ENCODE measurements around the gene JAG1.

Gene JAG1

DNA sequence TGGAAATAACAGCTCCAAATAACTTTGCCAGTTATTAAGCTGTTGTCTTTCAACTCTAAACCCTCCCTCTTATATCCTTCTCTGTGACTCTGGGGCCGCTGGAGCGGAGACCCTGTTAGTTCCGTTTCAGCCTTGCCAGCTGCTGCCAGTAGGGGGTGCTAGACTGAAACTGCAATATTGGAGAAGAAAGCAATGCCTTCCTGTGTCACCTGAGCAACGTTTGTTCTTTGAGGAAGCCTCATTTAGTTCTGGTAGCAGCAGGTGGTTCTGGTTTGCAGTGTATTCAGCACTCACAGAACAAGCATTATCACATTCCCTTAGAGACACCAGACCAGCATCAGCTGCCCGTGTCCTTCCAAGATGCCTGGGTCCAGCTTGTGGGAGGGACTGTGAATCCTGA lies 22.9 kb upstream of the JAG1 start:
- DNase-seq, result no peak

DNA sequence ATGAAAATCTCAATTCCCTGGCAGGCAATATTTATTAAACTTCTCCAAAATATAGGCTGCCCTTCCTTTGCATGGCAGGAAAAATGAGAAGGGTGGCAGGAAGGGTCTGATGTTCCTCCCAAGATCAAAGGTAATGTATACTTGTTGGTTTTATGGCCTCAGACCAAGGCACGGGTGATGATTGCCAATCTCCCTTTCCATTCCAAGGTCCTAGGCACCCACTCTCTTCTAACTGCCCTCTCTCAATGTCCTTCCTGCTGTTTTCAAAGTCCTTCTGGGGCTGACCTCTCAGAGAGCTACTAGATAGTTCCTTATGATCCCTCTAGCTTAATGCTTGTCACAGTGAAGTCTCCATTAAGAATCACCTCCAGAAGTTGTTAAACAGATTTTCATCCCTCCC lies 15.6 kb upstream of the JAG1 start:
- no peak for DNase-seq

DNA sequence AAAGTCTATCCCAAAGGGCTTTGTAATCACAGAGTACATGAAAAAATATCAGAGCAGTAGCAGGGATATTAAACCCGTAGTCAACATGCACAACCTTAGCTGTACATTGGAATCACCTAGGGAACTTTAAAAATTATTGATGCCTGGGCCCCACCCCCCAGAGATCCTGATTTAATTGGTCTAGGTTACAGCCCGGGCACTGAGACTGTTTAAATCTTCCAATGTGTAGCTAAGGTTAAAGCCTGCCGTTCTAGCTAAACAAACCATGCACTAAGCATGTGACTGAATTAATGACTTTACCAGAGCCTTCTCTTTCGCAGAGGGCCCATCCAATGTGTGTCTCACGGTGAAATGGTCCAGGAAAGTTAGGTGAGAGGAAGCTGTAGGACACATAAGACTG lies 14.1 kb upstream of the JAG1 start:
- DNase-seq, result no peak

DNA sequence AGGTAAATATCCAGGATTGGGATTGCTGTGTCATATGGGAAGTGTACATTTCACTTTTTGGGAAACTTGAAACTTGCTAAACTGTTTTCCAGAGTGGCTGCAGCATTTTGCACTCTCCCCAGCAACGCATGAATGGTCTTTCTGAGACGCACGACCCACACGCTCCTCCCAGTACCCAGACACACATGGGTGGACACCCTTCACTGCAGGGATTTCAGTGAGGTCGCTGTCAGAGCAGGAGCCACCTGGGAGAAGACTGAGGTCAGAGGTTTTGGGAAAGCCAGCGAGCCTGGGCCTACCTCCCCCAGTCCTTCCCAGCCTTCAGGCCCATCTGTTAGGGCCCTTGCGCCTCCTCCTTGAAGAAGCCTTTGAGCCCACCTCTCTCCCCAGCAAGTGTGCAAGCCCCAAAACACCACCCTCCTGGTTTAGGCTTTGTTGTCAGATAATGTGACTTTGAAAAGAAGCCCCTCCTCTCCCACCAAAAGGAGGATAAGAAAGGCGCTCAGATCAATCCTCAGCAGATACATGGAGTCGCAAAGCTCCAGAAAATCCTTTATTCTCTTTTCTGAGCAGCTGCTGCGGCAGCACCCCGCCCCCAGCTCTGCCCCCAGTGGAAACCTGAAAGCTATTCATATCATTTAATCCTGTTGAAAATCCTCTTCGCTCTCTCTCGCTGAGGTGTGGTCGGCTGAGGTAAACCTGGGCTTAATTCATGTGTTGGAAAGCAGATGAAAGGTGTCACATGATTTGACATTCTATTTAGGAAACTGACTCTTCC lies 12.7 kb upstream of the JAG1 start:
- DNase-seq, result no peak

DNA sequence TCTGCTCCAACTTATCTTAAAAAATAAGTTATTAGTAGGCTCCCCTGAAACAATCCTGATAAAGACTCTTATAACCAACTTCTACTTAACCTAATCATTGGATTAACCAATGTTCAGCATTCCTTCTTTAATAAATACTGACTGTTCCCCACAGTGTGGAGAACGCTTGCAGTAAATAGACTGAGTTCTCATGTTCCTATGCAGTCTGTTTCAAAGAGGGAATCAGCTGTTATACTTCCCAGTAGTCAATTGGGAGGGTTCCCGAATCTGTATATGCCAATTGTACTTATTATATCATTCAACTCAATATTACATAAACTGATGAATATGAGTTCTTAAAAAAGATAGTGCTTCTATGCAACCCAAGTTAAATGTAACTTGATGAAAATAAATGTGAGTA lies 9.7 kb upstream of the JAG1 start:
- no peak for DNase-seq

DNA sequence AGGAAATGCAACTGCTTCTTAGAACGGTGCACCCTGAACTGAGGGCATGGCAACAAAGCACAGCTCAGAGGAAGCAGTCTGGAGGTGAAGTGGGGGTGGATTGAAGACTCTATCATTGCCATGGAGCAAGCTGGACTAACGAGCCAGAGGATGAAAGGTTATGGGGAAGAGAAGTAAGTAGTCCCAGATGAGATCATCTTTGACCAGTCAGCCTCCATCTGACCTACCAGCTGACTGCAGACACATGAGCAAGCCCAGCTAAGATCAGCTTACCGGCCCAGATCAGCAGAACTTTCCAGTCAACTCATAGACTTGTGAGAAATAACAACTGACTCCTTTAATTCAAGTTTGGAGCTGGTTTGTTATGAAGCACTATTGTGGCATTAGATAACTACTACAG lies 9.1 kb upstream of the JAG1 start:
- no peak for DNase-seq

DNA sequence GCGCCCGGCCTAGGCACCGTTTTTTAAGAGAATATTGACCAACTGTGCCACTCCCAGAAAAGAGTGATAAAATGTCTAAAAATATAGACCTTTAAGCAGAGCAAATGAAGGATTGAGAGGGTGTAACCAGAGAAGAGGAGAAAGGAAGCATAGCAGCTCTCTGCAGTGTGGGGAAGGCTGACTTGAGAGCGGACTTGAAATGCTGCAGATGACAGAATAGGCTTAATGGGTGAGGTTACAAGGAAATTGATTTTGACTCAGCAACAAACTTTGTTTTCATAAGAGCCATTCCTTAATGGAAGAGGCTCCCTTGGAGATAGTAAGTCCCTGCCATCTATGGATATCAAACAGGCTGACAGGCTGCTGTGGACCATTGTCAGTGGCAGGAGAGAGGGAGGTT lies 7.7 kb upstream of the JAG1 start:
- no peak for DNase-seq

DNA sequence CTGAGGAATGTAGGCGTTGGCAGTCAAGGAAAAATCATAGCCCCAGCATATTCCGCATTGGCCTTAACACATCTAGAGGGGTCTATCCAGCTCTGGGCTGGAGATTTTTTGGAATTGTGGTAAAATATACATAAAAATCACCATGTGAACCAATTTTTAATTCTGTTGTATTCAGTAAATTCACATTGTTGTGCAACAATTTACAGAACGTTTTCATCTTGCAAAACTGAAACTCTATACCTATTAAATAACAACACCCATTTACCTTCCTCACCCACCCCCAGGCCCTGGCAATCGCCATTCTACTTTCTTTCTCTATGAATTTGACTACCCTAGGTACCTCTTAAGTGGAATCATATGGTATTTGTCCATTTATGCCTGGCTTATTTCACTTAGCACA lies 6.8 kb upstream of the JAG1 start:
- DNase-seq, result no peak

DNA sequence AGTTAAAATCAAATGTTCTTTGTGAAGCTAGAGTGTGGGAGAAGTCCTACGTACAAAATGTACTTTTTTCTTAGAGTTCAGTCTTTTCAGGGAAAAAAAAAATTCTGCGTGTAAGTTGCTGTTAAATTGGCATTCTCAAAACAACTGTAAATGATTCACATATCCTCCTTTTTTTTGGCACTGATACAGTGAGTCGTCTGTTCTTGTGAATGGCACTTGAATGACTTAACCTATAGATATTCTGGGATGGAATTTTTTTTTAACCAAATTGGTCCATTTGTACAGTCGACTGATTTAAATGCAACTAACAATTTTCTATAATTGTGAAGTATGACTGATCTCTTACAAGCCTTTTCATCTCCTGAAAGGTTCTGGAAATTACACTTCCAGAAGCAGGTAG lies 5.5 kb upstream of the JAG1 start:
- DNase-seq, result no peak

DNA sequence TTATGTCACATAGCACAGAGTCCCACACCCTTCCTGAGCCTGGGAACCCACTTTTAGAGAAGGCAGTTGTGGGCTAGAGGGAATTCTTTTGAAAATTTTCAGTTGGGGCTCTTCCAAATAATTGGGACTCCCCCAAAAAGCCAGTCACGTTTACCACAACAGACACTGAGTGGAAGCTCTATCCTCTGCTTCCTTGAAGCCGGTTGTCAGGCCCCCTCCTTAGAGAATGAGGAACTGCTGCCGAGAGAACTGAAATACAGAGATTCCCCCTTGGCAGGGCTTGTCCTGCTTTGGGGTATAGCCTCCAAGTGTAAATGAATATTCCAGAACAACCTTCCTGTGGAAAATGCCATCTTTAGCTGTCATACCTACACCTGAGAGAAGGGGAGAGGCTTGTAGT lies 2.7 kb upstream of the JAG1 start:
- no peak for DNase-seq

DNA sequence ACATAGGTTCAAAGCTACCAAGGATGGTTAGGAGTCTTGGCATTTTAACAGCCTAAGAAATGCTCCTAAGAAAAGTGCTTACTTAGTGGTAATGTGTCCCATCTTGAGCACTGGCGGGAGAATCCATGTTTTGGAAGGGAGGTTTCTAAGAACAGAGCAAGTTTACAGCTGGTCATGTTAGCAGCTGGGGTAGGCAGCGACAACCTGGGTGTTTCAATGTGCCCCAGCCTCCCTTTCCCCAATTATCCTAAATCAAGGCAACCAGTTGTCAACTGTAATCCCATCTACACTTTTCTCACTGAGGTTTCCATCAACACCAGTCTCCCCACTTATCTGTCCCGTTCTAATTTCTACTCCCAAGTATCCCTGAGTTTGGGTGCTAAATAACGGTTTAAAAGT lies 1.6 kb upstream of the JAG1 start:
- no peak for DNase-seq

DNA sequence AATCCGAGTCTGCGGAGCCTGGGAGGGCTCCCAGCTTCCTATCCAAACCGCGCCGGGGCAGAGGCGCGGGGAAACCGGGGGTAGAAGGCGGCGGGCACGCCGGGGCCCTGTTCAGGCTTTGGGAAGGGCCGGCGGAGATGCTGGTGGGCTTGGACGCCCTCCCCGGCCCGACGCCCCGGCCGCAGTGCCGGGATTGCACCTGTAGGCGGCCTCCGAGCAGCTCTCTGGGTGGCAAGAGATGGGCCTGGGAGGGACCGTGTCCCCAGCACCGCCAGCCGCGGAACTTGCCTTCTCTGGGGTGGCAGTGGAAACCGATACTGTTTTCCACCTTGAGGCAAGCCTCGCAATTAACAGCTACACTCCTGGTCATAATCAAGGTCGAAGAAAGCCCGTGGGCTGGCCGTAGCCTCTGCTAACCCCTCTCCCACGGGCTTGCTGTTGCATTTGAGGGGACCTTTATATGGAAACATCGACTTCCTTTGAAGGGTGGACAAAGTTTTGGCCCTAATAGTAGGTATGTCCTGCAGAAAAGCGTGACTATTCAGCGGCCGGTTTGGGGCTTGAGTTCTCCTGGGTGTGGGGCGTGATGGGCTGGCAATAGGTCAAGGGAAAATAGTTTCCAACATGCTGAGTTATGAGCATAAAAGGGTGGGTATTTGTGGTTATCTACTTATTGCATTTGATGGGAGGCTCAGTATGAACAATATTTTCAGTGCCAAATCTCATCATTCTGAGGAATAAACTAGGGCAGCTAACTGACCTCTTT lies 1.1 kb upstream of the JAG1 start:
- DNase-seq, result no peak

DNA sequence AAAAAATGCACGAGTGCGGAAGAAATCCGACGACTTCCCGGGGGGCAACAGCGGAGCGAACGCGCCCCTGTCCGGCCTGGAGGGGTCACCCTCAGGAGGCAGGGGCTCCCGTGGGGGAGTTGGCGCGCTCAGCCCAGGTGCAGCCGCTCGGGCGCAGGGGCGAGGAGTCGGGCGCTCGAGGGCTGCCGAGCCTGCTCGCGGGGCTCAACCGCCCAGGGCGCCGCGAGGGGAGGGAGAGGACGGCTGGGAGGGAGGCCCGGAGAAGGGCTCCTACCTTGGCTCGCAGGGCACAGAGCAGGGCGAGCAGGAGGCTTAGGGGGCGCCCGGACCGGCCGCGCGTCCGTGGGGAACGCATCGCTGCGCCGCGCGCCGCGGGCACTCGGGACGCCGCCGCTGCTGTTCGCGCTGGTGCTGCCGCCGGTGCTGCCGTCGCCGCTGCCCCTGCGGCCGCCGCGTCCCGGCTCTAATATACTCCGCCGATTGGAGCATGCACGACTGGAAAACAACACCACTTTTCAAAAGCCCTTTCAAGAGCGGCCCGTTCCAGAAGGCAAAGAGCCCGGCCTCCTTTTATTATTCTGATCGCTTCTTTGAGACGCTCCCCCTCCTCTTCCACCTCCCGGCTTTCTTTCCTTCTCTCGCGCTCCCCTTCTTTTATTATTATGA lies 490 bp downstream of the JAG1 start:
- no peak for DNase-seq

DNA sequence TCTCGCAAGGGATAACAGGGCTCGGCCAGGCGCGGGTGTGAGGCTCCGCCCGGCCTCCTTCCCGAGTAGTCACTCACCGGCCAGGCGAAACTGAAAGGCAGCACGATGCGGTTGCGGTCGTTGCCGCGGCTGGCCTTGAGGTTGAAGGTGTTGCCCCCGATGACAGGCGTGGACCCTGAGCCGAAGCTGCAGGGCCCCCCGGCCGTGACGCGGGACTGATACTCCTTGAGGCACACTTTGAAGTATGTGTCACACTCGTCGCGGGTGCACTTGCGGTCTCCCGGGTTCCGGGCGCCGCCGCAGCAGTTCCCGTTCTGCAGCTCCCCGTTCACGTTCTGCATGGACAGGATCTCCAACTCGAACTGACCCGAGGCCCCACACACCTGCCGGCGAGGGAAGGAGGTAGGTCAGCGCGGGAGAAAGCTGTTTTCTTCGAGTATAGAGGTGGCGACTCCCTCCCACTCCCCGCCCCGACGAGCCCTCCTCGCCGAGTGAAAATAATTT lies 1.1 kb downstream of the JAG1 start:
- DNase-seq, result no peak

DNA sequence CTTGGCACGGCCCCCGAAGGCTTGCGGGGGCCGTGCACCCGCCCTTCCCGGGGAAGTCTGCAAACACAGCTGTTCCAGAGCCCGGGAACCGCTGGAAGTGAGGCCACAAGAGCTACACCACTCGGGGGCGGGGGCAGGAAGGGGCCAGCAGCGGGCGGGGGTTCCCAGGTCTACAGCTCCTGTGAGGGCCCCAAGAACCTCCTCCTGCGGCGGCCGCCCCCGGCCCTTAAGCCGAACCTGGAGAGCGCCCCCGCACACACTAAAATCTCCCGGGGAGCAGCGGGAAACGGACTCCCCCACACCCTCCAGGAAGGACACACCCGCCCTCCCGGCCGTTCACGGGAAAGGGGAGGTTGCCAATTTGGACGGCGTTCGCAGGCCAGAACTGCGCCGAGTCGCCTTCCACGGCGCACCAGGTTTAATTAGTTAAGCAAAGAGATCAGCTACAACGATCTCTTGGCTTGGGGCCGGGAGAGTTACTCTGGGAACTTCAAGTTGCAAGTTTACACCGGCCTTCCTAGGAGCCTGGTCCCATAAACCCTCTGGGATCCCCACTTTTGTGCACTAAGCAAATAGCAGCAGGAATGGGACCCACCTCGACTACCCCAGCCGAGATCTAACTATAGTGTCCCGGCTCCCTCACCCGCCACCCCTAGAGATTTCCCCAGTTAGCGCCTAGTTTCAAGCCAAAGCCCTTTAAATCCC lies 1.7 kb downstream of the JAG1 start:
- DNase-seq, result no peak

DNA sequence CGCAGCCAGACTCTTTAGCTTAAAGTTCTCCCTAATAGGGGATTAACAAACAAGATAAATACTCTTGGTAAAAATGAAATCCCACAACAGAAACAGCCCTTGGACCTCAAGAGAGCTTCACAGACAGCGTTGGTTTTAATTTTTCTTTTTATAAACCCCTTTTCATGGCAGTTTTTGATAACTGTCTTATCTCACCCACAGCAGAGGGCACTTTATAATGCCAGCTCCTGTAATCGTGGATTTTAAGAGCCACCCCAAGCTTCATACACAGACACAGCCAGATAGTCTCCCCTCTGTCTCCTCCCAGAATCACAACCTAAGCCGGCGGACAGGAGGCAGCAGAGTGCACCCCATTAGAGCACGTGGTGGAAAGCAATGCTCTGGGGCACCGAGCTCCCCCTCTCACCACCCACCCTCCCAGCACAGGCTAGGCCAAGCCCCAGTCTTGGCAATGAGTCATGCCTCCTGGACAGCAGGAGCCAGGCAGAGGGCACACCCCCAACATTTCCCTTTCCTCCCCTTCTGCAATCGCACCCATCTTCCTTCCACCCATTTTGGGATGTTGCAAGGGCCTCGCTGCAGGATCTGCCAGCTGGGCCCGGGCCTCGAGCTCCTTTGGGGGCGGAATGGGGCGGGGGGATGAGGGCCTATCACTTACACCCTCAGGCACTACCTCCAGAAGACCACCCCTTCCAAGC lies 2.4 kb downstream of the JAG1 start:
- no peak for DNase-seq

DNA sequence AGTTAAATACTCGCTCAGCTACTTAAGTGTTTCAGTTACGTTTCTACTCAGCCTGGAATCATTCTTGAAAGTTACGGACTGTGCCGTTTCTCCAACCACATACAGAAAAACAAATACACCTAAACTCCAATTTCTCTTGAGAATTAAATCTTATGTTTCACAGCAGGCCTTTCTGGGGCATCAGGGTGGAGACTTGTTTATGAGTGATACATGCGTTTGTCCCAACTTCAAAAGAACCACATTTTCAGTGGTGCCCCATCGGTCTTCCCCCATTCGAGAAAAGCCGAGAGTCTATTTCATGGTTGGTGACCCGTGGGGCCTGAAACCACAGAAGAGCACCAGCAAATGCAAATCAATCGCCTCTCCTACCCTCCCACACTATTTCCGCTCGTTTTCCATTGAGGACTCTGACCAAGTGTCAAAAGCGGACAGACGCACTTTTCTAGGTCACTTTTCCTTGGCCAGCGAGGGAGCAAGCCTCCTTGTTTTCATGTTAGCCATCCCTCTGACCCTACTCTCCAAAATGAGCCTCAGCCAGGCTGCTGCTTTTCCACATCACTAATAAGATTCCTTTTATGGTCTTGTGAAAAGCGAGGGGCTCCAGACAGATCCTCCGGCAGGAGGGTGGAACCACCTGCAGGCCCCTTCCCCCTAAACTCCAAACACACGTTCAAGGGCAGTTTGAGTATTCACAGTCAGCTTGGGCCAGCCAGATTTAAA lies 3.1 kb downstream of the JAG1 start:
- no peak for DNase-seq

DNA sequence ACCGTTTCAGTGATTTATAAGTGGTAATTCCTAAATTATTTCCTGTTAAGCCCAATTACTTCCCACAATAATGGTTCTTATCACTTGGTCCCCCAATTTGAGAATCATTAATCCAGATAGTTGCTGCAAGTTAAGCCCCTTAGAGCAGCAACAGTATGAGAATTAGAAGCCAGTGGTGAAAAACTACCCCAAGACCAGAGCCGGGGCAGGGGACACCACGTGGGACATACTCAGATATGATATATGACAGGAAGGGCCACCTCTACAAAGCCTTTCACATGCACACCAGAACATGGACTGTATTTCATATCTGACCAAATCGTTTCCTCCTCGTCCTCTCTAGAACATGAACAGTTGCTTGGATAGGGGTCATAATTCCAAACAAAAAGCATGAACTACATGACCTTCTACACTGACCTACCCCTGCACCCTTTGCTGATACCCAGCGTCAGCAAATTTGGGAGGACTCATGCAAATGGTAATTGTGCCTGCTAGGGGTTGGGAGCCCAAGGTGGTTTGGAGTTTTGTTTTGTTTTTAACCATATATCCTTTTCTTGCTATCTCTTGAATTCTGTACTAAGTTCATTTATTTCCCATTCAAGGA lies 3.9 kb downstream of the JAG1 start:
- no peak for DNase-seq

DNA sequence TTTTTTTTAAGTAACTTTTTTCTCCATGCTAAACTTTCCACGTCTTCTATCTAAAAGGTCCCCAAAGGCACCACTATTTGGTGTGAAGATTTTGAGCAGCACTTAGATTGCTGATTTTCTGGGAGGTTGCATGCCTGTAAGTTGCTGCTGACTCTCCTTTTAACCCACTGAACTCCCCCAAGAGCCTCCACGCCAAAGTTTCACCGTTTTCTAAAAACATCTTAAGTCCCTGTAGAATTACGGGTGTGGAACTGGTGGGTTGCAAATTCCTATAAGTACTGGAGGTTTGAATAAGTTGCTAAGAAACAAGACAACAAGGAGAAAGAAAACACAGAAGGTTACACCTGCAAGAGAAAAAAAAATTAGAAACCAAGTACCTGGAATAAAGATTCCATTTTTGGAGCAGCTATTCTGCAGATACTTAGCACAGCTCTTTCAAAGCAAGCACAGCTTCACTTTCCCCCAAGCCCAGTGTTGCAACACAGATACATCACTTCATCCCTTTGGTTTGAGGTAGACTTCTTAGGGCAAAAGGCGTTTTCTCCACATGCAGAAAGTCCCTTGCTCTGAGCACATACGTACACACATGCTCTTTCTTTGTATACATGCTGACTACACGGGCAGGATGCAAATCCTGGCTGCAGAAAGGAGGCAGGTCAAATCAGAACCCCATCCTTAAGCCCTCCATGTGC lies 5.0 kb downstream of the JAG1 start:
- no peak for DNase-seq

DNA sequence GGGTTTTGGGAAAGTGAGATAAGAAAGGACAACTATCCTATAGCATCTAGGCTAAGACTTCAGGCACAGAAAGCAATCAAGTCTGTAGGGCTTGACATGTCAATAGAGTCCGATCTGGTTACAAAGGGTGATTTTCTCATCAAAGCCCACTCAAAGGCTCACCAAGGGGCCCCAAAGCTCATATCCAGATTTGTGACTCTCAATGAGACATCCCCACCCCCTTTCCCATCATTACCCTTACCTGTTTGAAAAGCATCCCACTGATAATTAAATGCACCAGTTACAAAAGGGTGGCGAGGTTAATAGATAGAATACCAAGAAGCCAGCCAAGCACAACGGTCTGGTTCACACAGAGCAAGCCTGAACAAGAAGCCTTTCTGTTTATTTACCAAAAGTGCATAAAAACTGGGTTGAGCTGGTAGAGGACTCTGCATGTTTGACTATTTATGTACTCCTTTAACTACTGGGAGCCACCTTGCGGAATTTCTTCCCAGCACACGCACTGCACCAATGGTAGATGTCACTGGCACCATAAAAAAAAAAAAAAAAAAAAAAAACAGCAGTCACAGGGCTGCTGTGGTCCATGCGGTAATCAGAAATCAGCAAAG lies 6.1 kb downstream of the JAG1 start:
- DNase-seq, result no peak

DNA sequence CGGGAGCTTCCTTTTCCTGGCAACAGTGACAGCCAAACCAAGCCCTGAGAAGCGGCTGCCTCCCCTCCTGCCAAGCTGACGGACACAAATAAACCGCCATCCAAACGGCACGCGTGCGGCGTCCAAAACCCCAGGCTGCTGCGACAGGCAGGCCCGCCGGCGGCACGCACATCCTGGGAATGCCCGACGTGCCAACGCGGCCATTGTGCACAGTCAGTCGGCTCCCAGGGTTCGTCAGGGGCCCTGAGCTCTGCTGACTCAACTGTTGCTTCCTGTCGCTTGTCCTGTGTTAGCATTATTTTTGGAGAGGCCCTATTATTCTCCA lies 6.8 kb downstream of the JAG1 start:
- DNase-seq, result no peak

All from activated CD4-positive, alpha-beta T cell treated with anti-CD3 and anti-CD28 coated beads for 4 hours (primary cell).